NT2/D1 (cell line): ENCODE measurements around the gene SLC25A25.

Experiments
- SUZ12 ChIP-seq: IDR thresholded peaks from 2 replicates; pipeline ENCODE4 v1.6.1; 2011; ENCODE audit not compliant: insufficient read length, insufficient read depth; ENCODE audit errors: extremely low read depth
- YY1 ChIP-seq: IDR thresholded peaks from 2 replicates; pipeline ENCODE4 v1.6.1; 2011; ENCODE audit not compliant: insufficient read length, insufficient read depth
- ZNF274 ChIP-seq: IDR thresholded peaks from 2 replicates; pipeline ENCODE4 v1.6.1; 2011; ENCODE audit warnings: mild to moderate bottlenecking, low read depth, low read length

DNA sequence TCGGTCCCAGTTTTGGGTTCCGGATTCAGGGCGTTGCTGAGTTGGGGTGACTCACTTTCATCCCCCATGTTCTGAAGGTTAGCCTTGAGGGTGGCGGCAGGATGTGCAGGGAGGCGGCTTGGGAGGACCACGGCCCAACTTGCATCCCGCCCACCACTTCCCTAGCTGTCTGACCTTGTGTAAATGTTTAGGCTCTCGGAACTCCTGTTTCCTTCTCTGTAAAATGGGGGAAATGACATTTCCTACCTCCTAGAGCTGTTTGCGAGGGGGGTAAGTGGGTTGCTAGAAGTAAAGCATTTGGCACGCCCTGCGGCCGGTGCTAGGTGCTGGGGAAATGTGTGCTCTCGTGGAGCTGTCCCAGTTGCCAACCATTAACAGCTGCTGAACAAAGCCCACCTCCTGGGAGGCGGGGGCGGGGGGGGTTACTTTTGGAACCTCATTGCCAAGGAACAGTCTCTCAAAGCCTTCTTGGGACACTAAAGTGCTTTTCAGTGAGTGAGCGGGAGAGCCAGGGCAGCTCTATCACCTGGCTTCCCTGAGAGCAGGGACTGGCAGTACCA, 32.0 kb downstream of the SLC25A25 start:
- TF ChIP-seq YY1 = no peak
- no peak for TF ChIP-seq SUZ12
- no peak for TF ChIP-seq ZNF274
